Mesendoderm (in vitro differentiated cells): ENCODE results near the gene TRANK1.
A peak's percentile ranks its signal among the peaks of the same experiment; 100 is the strongest.

Source experiments
- DNase-seq: peaks from one replicate; pipeline ENCODE4 v3.0.0; 2013
- H2AK5ac ChIP-seq: 2 replicates; pipeline ENCODE4 v1.6.1; 2013; ENCODE audit warnings: low read length, inconsistent platforms
- H2BK120ac ChIP-seq: 2 replicates; pipeline ENCODE4 v1.6.1; 2013; ENCODE audit warnings: low read depth, mild to moderate bottlenecking, low read length, moderate library complexity, mixed read lengths
- H2BK15ac ChIP-seq: replicated peaks from 2 replicates; pipeline ENCODE4 v1.6.1; 2013; ENCODE audit warnings: low read depth, mild to moderate bottlenecking, moderate library complexity
- H2BK5ac ChIP-seq: 2 replicates; pipeline ENCODE4 v1.6.1; 2013; ENCODE audit warnings: low read length, inconsistent platforms
- H3K18ac ChIP-seq: 2 replicates; pipeline ENCODE4 v1.6.1; 2013; ENCODE audit warnings: mild to moderate bottlenecking, low read length, mixed read lengths
- H3K23ac ChIP-seq: one replicate; pipeline ENCODE4 v1.6.1; 2013; ENCODE audit warnings: low read length
- H3K27ac ChIP-seq: 2 replicates; pipeline ENCODE4 v1.5.1; 2013; ENCODE audit warnings: low read depth, mild to moderate bottlenecking, inconsistent platforms, low read length, moderate library complexity
- H3K27me3 ChIP-seq: 2 replicates; pipeline ENCODE4 v1.6.1; 2013; ENCODE audit warnings: low read length, control low read depth, mild to moderate bottlenecking, inconsistent platforms; ENCODE audit not compliant: insufficient read depth, poor library complexity
- H3K36me3 ChIP-seq: 2 replicates; pipeline ENCODE4 v1.6.1; 2013; ENCODE audit warnings: low read length, inconsistent platforms; ENCODE audit not compliant: control insufficient read depth, insufficient read depth
- H3K4ac ChIP-seq: one replicate; pipeline ENCODE4 v1.6.1; 2013; ENCODE audit warnings: low read depth, mild to moderate bottlenecking, low read length, moderate library complexity
- H3K4me1 ChIP-seq: 2 replicates; pipeline ENCODE4 v1.6.1; 2013; ENCODE audit warnings: low read depth, low read length, inconsistent platforms; ENCODE audit not compliant: control insufficient read depth
- H3K4me2 ChIP-seq: 2 replicates; pipeline ENCODE4 v1.6.1; 2013; ENCODE audit warnings: low read length
- H3K4me3 ChIP-seq: 2 replicates; pipeline ENCODE4 v1.5.1; 2013; ENCODE audit warnings: mild to moderate bottlenecking, low read length
- H3K56ac ChIP-seq: one replicate; pipeline ENCODE4 v1.6.1; 2013; ENCODE audit warnings: low read length
- H3K79me1 ChIP-seq: 2 replicates; pipeline ENCODE4 v1.6.1; 2013; ENCODE audit warnings: low read length, inconsistent platforms
- H3K79me2 ChIP-seq: 2 replicates; pipeline ENCODE4 v1.6.1; 2013; ENCODE audit warnings: mild to moderate bottlenecking, low read length; ENCODE audit not compliant: control insufficient read depth, insufficient read depth
- H3K9ac ChIP-seq: 2 replicates; pipeline ENCODE4 v1.6.1; 2013; ENCODE audit warnings: low read length, inconsistent platforms
- H4K5ac ChIP-seq: one replicate; pipeline ENCODE4 v1.6.1; 2013; ENCODE audit warnings: low read length
- H4K8ac ChIP-seq: one replicate; pipeline ENCODE4 v1.6.1; 2013; ENCODE audit warnings: low read depth, mild to moderate bottlenecking, control low read depth, low read length, moderate library complexity
- WGBS: extraction: QIAGEN DNeasy Blood & Tissue Kit; methylation state at CpG from one replicate; pipeline ENCODE4 v1.1.7; 2013; ENCODE audit warnings: low lambda C conversion rate, missing lambda C conversion rate; ENCODE audit not compliant: insufficient coverage; ENCODE audit errors: extremely low coverage; 5-methylcytosine and 5-hydroxymethylcytosine counted together

TRANK1 gene

GRCh38 chr3:36989568-36989967, 44.7 kb upstream of the TRANK1 start:
- Histone ChIP-seq H2AK5ac (no peak overlapping the region), H2BK15ac (no peak overlapping the region), H4K8ac (no peak overlapping the region), H3K23ac (no peak overlapping the region), H3K4me3 (no peak overlapping the region), H2BK5ac (no peak overlapping the region), H3K4me1 (peaks cover 11% of the 10 kb centered on the region), H3K36me3 (peaks cover 3% of the 10 kb centered on the region), H3K9ac (no peak overlapping the region), H2BK120ac (no peak overlapping the region), H3K27me3 (no peaks in the 10 kb centered on the region), H3K56ac (no peak overlapping the region), H3K4ac (no peak overlapping the region), H3K79me1 (peaks cover 7% of the 10 kb centered on the region), H3K4me2 (peak overlapping the region; percentile 11), H3K27ac (no peak overlapping the region), H3K18ac (no peak overlapping the region), H3K79me2 (peaks cover 33% of the 10 kb centered on the region), H4K5ac (no peak overlapping the region)
- no peak for DNase-seq

- DNase-seq = no peak
- Histone ChIP-seq H4K8ac (no peak overlapping the region), H2AK5ac (no peak overlapping the region), H4K5ac (no peak overlapping the region), H3K79me1 (peaks cover 7% of the 10 kb centered on the region), H2BK15ac (no peak overlapping the region), H3K56ac (no peak overlapping the region), H3K79me2 (peaks cover 29% of the 10 kb centered on the region), H3K27ac (no peak overlapping the region), H3K9ac (no peak overlapping the region), H3K27me3 (no peaks in the 10 kb centered on the region), H3K4ac (no peak overlapping the region), H2BK120ac (no peak overlapping the region), H3K36me3 (peaks cover 3% of the 10 kb centered on the region), H3K23ac (no peak overlapping the region), H3K4me2 (no peak overlapping the region), H3K18ac (no peak overlapping the region), H3K4me3 (no peak overlapping the region), H3K4me1 (peaks cover 11% of the 10 kb centered on the region), H2BK5ac (no peak overlapping the region)
- WGBS = no CpG with 5 or more reads among the region's 3 CpGs
Measured at GRCh38 chr3:36989005-36989404, 44.2 kb upstream of the TRANK1 start.

- H3K4me3 ChIP-seq = no peak overlapping the region
Measured at GRCh38 chr3:36988356-36988755, 43.5 kb upstream of the TRANK1 start.

GRCh38 chr3:36981006-36981405, 36.2 kb upstream of the TRANK1 start:
- no peak for DNase-seq
- no peak overlapping the region for H3K23ac ChIP-seq
- no peak overlapping the region for H3K56ac ChIP-seq
- peaks cover 3% of the 10 kb centered on the region for H3K36me3 ChIP-seq
- no peak overlapping the region for H4K5ac ChIP-seq
- no peak overlapping the region for H3K4me2 ChIP-seq
- no CpG with 5 or more reads among the region's 4 CpGs for WGBS
- H3K79me1 ChIP-seq = no peaks in the 10 kb centered on the region
- no peak overlapping the region for H4K8ac ChIP-seq
- H2AK5ac ChIP-seq = no peak overlapping the region
- H3K4ac ChIP-seq = no peak overlapping the region
- no peaks in the 10 kb centered on the region for H3K79me2 ChIP-seq
- H3K18ac ChIP-seq = no peak overlapping the region
- no peak overlapping the region for H2BK120ac ChIP-seq
- no peak overlapping the region for H3K4me3 ChIP-seq
- no peak overlapping the region for H2BK5ac ChIP-seq
- no peak overlapping the region for H3K9ac ChIP-seq
- no peak overlapping the region for H2BK15ac ChIP-seq
- no peaks in the 10 kb centered on the region for H3K27me3 ChIP-seq
- H3K4me1 ChIP-seq = no peaks in the 10 kb centered on the region
- no peak overlapping the region for H3K27ac ChIP-seq

More at GRCh38 chr3:36988356-36988755, 43.5 kb upstream of the TRANK1 start:
- Histone ChIP-seq H3K36me3 (peaks cover 3% of the 10 kb centered on the region), H3K27me3 (no peaks in the 10 kb centered on the region), H3K27ac (no peak overlapping the region), H4K5ac (no peak overlapping the region), H2BK5ac (no peak overlapping the region), H2AK5ac (no peak overlapping the region), H3K4ac (no peak overlapping the region), H3K56ac (no peak overlapping the region), H3K4me1 (peaks cover 11% of the 10 kb centered on the region), H2BK15ac (no peak overlapping the region), H2BK120ac (no peak overlapping the region), H4K8ac (no peak overlapping the region), H3K4me2 (peak overlapping the region; percentile 21), H3K18ac (no peak overlapping the region), H3K23ac (no peak overlapping the region), H3K79me1 (peaks cover 5% of the 10 kb centered on the region), H3K79me2 (peaks cover 28% of the 10 kb centered on the region), H3K9ac (no peak overlapping the region)
- peak; percentile 77 for DNase-seq
- WGBS = no CpG with 5 or more reads among the region's 2 CpGs

DNA sequence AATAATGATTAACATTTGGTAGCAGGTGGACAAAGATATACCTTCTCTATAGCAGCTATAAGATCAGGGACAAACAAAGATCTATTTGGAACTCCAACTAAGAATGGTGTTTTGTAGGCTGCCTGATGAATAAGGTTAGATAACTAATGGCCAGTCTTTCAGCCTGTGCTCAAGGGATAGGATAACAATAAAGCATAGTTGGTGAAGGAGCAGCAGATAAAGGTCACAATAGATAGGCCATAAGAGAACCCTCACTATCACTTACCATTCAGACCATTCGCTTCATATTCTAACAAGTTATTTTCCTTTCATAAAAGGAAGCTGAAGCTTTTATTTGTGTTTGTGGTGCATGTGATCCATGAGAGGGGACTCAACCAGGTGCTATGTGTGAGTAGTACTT, 28.3 kb upstream of the TRANK1 start:
- Histone ChIP-seq H3K4me3 (no peak overlapping the region), H3K18ac (no peak overlapping the region), H3K9ac (no peak overlapping the region), H2BK15ac (no peak overlapping the region), H3K4me1 (no peaks in the 10 kb centered on the region), H3K79me2 (no peaks in the 10 kb centered on the region), H2BK5ac (no peak overlapping the region), H3K36me3 (no peaks in the 10 kb centered on the region), H3K27me3 (no peaks in the 10 kb centered on the region), H2BK120ac (no peak overlapping the region), H3K4me2 (no peak overlapping the region), H3K23ac (no peak overlapping the region), H3K79me1 (no peaks in the 10 kb centered on the region), H3K56ac (no peak overlapping the region), H2AK5ac (no peak overlapping the region), H3K4ac (no peak overlapping the region), H4K8ac (no peak overlapping the region), H3K27ac (no peak overlapping the region), H4K5ac (no peak overlapping the region)
- WGBS = no CpG with 5 or more reads among the region's 1 CpG
- no peak for DNase-seq

DNA sequence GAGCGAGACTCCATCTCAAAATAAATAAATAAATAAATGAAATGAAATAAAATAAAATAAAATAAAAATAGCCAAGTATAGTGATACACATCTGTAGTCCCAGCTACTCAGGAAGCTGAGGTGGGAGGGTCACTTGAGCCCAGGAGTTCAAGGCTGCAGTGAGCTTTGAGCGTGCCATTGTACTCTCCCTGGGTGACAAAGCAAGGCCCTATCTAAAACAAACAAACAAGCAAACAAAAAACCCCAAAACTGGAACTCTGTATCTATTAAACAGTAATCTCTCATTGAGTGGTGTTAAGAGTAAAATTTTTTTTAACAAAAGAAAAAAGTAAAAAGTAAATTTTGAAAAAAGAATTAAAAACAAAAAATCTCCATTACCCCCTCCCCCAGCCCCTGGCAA, 27.3 kb upstream of the TRANK1 start:
- no peak overlapping the region for H3K18ac ChIP-seq
- H3K36me3 ChIP-seq = no peaks in the 10 kb centered on the region
- H3K9ac ChIP-seq = no peak overlapping the region
- H3K4me1 ChIP-seq = no peaks in the 10 kb centered on the region
- no peak overlapping the region for H3K4me2 ChIP-seq
- no peak overlapping the region for H2AK5ac ChIP-seq
- no peak overlapping the region for H3K27ac ChIP-seq
- H2BK120ac ChIP-seq = no peak overlapping the region
- no peaks in the 10 kb centered on the region for H3K79me1 ChIP-seq
- no peak overlapping the region for H2BK15ac ChIP-seq
- no peak overlapping the region for H4K5ac ChIP-seq
- no peak overlapping the region for H2BK5ac ChIP-seq
- H3K79me2 ChIP-seq = no peaks in the 10 kb centered on the region
- H4K8ac ChIP-seq = no peak overlapping the region
- H3K4me3 ChIP-seq = no peak overlapping the region
- no peak overlapping the region for H3K23ac ChIP-seq
- no peaks in the 10 kb centered on the region for H3K27me3 ChIP-seq
- H3K4ac ChIP-seq = no peak overlapping the region
- no CpG with 5 or more reads among the region's 2 CpGs for WGBS
- DNase-seq = no peak
- H3K56ac ChIP-seq = no peak overlapping the region
